Kidney capillary endothelial cell (primary cell): ENCODE data around the gene BBX.

Source experiments
- DNase-seq: peaks from one replicate; pipeline ENCODE4 v3.0.0-alpha.2; 2018; ENCODE audit warnings: low spot score

Gene BBX

DNA sequence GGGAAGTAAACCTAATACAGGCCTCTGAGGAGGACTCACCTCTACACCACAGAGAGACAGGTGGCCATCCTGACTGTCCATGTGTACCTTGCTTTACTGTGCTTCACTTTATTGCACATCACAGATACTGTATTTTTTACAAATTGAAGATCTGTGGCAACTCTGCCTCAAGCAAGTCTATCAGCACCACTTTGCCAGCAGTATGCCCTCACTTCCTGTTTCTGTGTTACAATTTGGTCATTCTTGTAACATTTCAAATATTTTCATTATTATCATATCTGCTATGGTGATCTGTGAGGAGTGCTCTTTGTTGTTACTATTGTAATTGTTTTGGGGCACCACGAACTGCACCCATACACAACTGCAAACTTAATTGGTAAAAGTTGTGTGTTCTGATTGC lies 78.0 kb downstream of the BBX start:
- DNase-seq, result no peak

DNA sequence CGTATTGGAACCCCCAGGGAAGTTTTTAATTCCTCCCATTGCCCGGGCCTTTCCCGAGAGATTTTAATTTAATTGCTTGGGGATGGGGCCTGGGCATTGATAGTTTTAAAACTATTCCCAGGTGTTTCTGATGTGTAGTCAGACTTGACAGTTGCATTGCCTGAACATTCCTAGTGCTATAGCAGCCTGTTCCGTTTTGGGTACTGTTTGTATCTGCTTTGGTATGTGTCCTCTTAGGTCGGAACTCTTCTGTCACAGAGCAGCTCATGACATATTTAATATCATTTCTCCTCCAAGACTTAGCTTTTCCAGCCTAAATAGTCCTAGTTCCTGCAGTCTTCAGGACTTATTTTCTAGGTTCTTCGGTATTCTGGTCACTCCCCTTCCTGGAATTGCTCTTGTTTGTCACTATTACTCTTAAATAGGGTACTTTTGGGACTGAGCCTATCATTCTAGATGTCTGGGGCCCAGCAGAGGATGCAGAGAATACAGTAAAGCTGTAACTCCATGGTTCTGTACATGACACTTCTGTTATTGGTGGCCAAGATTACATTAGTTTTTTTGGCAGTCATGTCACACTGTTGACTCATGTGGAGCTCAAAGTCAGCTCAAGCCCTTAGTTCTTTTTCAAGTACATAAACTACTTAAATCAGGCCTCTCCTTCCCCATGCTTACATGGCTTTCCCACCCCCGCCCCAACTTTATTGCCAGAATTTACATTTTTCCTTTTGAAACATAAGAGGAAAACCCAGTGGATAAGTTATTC lies 81.5 kb downstream of the BBX start:
- no peak for DNase-seq

GRCh38 chr3:107611775-107612469 lies 89.2 kb downstream of the BBX start:
- DNase-seq, result no peak

DNA sequence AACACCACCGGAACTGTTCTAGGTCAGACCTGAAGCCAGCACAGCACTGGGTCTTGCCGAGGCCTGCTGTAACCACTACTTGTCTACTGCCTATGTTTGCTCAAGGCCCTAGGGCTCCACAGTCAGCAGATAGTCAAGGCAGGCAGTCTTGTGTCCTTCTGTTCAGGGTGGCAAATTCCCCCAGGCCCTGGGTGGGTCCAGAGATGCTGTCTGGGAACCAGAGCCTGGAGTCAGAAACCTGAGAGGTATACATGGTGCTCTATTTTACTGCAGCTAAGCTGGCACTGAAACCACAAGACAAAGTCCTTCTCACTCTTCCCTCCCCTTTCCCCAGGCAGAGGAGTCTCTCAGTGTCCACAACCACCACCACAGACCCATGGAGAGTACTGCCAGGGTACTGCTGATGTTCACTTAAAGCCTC lies 89.9 kb downstream of the BBX start:
- no peak for DNase-seq

DNA sequence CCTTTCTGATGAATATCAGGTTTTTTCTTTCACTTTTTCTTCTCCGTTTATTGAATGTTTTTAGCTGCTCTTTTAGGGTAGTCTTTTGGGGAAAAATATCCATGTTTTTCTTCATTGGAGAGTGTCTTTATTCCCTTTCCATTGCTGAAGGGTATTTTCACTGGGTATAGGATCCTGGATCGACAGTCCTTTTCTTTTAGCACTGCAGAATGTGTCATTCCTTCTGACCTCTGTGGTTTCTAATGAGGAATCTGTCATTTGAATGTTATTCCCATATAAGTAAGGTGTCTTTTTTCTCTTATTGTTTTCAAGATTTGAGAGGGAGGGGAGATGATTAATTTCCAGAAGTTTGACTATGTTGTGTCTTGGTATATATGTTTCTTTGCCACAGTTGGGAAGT lies 96.8 kb downstream of the BBX start:
- DNase-seq, result no peak

GRCh38 chr3:107620534-107620933 lies 97.8 kb downstream of the BBX start:
- no peak for DNase-seq

- no peak for DNase-seq
Observed at GRCh38 chr3:107621465-107621864, 98.7 kb downstream of the BBX start.

- no peak for DNase-seq
Observed at GRCh38 chr3:107627962-107628542, 105.3 kb downstream of the BBX start.

DNA sequence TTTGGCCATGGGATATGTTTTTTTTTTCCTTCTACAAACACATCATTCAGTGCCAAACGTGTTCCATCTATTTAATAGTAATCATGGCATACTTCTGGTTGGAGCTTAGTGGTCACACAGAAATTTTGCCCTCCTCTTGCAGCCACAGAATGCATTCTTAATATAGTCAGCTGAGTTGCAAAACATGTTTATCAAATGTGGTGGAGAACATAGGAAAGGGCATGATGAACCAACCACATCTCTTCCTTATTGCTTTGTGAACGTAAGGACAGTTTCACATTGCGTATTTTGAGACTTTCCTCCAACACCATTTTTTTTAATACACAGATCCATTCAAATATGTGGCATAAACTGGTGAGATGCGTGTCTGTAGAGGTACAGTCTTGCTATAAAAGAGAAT lies 106.8 kb downstream of the BBX start:
- no peak for DNase-seq

DNA sequence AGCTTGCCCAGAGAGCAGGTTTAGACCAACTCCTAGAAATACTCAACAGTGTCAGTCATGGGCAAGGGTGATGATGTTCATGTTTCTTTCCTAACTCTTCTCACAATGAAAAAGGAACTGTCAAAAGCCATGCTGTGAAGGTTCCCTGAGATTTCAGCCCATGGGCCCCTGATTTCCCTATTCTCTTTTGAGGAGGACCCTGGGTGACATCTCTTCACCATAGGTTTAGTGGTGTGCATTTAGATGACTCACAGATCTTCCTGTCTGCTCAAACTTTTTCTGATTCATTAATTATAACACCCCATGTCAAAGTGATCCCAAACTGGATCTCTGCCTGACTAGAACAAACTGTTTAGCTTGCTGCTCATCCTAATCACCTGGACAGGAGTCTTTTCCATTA lies 108.0 kb downstream of the BBX start:
- no peak for DNase-seq

- no peak for DNase-seq
Observed at GRCh38 chr3:107632576-107632975, 109.8 kb downstream of the BBX start.

GRCh38 chr3:107633327-107634098 lies 110.8 kb downstream of the BBX start:
- DNase-seq, result no peak

- DNase-seq, result no peak
Observed at GRCh38 chr3:107634099-107634489, 111.3 kb downstream of the BBX start.

DNA sequence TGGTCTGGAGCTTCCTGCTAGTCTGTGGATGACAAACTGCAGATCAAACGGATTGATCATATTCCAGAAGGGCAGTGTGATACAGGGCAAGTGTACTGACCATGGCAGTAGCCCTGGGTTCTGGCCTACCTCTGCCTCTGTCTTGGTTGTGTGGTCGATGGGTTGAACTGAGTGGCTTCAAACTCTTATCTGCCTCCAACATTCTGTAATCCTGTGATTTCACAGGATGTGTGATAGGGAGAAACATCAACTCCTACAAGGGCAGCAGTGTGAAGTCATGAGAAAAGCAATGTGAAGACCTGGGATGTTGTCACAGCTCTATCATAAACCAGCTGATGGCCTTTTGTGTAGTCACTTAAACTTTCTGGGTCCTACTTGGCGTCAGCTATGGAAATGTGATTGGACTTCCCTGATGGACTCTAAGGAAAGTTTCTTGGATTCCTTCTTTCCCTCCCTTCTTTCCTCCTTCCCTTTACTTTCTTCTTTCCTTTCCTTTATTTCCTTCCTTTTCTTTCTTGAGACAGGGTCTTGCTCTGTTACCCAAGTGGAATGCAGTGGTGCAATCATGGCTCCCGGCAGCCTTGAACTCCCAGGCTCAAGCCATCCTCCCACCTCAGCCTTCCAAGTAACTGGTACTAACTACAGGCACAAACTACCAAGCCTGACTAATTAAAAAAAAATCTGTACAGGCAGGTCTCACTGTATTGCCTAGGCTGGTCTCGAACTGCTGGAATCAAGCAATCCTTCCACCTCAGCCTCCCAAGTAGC lies 114.8 kb downstream of the BBX start:
- no peak for DNase-seq

DNA sequence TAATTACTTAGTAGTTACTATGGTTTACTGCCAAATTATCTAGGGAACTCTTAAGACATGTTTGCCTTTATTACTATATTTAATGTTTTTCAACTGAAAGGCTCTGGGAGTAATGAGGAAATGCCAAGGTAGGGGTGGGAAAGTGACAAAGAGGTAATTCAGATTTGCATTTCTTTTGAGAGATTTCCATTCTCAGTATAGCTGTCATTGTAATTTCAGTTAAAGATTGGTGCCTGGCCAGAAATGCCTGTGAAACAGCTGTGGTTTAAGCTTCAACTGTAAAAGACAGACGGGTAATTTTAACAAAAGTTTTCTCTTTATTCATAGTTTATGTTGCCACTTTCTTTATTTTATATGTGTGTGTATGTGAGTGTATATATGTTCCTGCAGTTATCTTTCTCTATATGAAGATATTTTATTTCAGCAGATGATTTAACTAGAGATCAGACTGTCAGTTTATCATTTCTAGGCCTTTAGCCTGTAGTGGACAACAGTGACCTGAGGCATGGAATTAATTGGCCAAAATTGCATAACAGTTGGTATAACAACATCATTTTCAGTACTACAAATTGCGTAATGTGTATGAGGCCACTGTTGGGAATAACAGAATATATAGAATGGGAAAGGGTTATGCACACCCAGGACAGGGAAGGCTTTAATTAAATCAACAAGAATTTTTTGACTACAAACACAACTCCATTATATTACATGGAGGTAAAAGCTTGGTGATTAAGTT lies 119.0 kb downstream of the BBX start:
- no peak for DNase-seq

DNA sequence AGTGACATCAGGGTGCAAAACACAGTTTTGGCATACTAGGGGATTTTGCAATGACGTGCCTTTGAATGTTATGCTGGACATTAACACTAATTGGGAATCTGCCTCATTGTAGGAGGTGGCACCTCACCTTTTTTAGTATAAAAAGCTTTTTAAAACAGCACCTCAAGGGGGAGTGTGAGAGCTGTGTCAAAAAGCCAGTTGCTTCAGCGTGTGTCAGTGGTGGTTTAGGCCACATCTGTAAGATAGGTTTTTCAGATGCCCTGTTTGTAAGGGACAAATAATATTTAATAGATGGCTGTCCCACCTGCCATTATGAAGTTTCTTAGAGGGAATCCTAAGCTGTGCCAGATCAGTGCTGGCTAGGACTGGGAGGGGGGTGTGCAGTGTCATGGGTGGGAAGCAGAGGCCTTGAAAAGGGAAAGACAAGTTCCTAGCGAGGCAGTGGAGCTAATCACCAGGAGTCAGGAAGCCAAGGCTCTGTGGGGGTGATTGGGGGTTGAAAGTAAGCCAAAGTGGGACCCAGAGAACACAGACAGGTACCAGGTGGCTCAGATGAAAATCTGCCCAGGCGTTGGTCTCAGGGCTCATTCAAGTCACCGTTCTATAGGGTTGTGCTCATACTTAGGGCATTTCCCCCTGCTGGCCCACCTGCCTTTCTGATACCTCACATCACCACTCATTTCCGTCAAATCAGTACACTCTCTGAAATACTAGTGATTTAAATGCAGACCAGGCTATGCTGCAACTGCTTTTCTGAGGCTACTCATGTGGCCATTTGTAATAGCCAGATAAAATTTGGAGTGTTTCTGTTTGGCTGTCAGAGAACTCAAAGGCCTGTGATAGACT lies 120.5 kb downstream of the BBX start:
- DNase-seq, result no peak

GRCh38 chr3:107644631-107645030 lies 121.9 kb downstream of the BBX start:
- DNase-seq, result no peak

DNA sequence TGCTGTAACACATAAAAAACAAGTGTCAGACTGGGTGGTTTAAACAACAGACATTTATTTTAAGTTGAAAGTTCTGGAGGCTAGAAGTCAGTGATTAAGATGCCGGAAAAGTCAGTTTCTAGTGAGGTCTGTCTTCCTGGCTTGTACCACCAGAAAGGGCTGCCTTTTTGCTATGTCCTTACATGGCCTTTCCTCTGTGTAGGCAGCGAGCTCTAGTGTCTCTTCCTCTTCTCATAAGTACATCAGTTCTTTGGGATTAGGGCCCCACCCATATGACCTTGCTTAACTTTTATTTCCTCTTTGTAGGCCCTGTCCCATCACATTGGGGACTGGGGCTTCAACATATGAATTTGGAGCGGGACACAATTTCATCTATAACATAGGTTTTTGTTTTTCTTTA lies 128.0 kb downstream of the BBX start:
- DNase-seq, result no peak

GRCh38 chr3:107651782-107652181 lies 129.0 kb downstream of the BBX start:
- DNase-seq, result no peak

GRCh38 chr3:107654218-107654617 lies 131.5 kb downstream of the BBX start:
- DNase-seq, result no peak
